A549 (cell line): ENCODE data around the gene EYA2.

Experiments
- CTCF ChIP-seq: fragments of >200 bp; sonication (Bioruptor Twin); formaldehyde crosslinking; IDR thresholded peaks from 3 replicates; pipeline ENCODE4 v1.5.1; 2016
- ELK1 ChIP-seq: fragments of 150-350 bp; IDR thresholded peaks from 2 replicates; pipeline ENCODE4 v1.6.1; 2014; ENCODE audit warnings: low read depth, mild to moderate bottlenecking, low read length
- FOSL2 ChIP-seq, 2 experiments: fragments of 450-650 bp in 1 of 2; fragments of >200 bp in 1 of 2; sonication (Bioruptor Twin) in 1 of 2; formaldehyde crosslinking; IDR thresholded peaks; 2 replicates each; pipeline versions ENCODE4 v1.5.0 to v1.6.1; 2016 to 2020; ENCODE audit warnings: mild to moderate bottlenecking in 1 of 2, moderate library complexity in 1 of 2
- RNF2 ChIP-seq: fragments of 200-600 bp; sonication (generic); IDR thresholded peaks from 2 replicates; pipeline ENCODE4 v1.6.1; 2016; ENCODE audit warnings: low read depth, mild to moderate bottlenecking, antibody characterized with exemption, moderate library complexity, borderline replicate concordance
- SMC3 ChIP-seq: fragments of >200 bp; sonication (Bioruptor Twin); formaldehyde crosslinking; IDR thresholded peaks from 3 replicates; pipeline ENCODE4 v1.6.1; 2018; ENCODE audit warnings: inconsistent platforms
- TF ChIP-seq, protein P1 (sequence below): fragments of 200-600 bp; sonication (generic); IDR thresholded peaks from 2 replicates; pipeline ENCODE4 v1.6.1; 2016; ENCODE audit warnings: antibody characterized with exemption, mild to moderate bottlenecking, moderate library complexity

DNA sequence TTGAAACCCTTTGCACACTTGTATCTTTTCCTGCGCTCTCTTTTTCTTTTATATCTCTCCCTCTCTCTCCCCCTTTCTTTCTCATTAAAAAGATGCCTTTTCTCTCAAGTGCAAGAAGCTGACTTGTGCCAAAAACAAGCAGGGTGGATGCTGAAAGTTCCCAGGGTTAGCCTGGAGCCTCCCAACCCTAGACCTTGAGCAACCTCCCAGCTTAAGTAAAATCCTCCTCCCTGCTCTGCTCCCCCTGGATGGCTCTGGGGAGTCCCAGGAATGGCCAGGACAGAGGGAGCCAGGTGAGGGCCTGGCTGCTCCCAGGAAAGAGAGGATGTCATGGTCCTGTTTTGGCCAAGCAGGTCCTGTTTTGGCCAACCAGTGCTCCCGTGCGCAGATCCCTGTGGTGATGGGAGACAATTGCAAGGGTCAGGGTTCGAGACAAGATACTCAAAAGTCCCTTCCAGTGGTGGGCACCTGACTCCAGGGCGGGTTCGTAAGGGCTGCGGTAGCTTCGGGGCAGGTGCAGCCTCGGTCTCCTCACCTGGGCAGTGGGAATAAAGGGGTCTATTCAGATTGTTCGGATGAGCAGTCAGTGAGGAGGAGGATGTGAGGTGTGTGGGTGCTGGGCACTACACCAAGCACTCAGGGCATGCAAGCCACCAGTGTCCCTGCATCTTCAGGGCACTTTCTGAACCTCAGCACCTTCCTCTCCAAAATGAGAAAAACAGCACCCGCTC lies 49.4 kb downstream of the EYA2 start:
- TF ChIP-seq RNF2 (no peak), CTCF (no peak), ELK1 (no peak), FOSL2 (IDR thresholded peaks at IDR 0.05) (no peak), FOSL2 (CRISPR knock-in tag; IDR thresholded peaks at IDR 0.05) (no peak), SMC3 (no peak)
- TF ChIP-seq, protein P1, sequence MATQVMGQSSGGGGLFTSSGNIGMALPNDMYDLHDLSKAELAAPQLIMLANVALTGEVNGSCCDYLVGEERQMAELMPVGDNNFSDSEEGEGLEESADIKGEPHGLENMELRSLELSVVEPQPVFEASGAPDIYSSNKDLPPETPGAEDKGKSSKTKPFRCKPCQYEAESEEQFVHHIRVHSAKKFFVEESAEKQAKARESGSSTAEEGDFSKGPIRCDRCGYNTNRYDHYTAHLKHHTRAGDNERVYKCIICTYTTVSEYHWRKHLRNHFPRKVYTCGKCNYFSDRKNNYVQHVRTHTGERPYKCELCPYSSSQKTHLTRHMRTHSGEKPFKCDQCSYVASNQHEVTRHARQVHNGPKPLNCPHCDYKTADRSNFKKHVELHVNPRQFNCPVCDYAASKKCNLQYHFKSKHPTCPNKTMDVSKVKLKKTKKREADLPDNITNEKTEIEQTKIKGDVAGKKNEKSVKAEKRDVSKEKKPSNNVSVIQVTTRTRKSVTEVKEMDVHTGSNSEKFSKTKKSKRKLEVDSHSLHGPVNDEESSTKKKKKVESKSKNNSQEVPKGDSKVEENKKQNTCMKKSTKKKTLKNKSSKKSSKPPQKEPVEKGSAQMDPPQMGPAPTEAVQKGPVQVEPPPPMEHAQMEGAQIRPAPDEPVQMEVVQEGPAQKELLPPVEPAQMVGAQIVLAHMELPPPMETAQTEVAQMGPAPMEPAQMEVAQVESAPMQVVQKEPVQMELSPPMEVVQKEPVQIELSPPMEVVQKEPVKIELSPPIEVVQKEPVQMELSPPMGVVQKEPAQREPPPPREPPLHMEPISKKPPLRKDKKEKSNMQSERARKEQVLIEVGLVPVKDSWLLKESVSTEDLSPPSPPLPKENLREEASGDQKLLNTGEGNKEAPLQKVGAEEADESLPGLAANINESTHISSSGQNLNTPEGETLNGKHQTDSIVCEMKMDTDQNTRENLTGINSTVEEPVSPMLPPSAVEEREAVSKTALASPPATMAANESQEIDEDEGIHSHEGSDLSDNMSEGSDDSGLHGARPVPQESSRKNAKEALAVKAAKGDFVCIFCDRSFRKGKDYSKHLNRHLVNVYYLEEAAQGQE = no peak
